AG04450 (cell line): ENCODE measurements around the gene PSENEN. TPM values are rescaled to one million over a fixed set of nuclear protein-coding genes. Genes with fewer than 3 reads are reported as not detected.

Source experiments
- CTCF ChIA-PET: fragments of 300-600, 350-600 bp; formaldehyde crosslinking; extraction: SDS; loops from one replicate; lab custom pipeline; 2022; ENCODE audit warnings: antibody characterized with exemption, inconsistent platforms; lab: Charles Lee
- POLR2A ChIA-PET: fragments of 350-600 bp; formaldehyde crosslinking; extraction: SDS; loops from one replicate; lab custom pipeline; 2021; ENCODE audit warnings: antibody characterized with exemption, inconsistent platforms; lab: Yijun Ruan, JAX
- DNase-seq: peaks from one replicate; pipeline ENCODE4 v3.0.0-alpha.2; 2011; ENCODE audit warnings: low read depth, low spot score
- H3K27ac ChIP-seq: one replicate; pipeline ENCODE4 v1.5.1; 2012; ENCODE audit warnings: low read depth, low read length, control low read depth
- H3K27me3 ChIP-seq: one replicate; pipeline ENCODE4 v1.6.0; 2012; ENCODE audit warnings: low read length; ENCODE audit not compliant: control insufficient read depth, insufficient read depth
- H3K4me3 ChIP-seq: 2 replicates; pipeline ENCODE4 v1.5.1; 2011; ENCODE audit warnings: mild to moderate bottlenecking, low read depth, low read length, control low read depth
- H3K9me3 ChIP-seq: 2 replicates; pipeline ENCODE4 v1.5.1; 2012; ENCODE audit warnings: low read length; ENCODE audit not compliant: control insufficient read depth, insufficient read depth
- CTCF ChIP-seq: IDR thresholded peaks from 2 replicates; pipeline ENCODE4 v1.5.1; 2011; ENCODE audit warnings: low read depth, low read length, control low read depth, inconsistent platforms
- polyA plus RNA-seq: library from polyadenylated mRNA; depleted of rRNA; stranded (reverse); fragments of >200 nt; gene quantifications from 2 replicates; pipeline ENCODE4 v1.2.3, GENCODE V29; 2011

The PSENEN gene
- polyA plus RNA-seq, 1 experiment = 41.0 TPM

- H3K27me3 ChIP-seq = no peaks in the 10 kb centered on the region
- TF ChIP-seq CTCF = no peak
- no peaks in the 10 kb centered on the region for H3K9me3 ChIP-seq
- H3K4me3 ChIP-seq = peak overlapping the region; percentile 66
- ChIA-PET CTCF (interaction anchor here (1.0 kb wide), 1 partner anchor 9 kb away, joined by 3 read pairs; the partner anchor contains the start of gene LIN37), POLR2A (interaction anchor here (0.6 to 2.4 kb wide), 5 partner anchors 8 to 17 kb away, joined by 3 to 20 read pairs (median 10); partner anchors contain the start of genes LIN37, PSENEN and U2AF1L4)
- peak; percentile 85 for DNase-seq
- peak overlapping the region; percentile 99 for H3K27ac ChIP-seq
Measured at GRCh38 chr19:35757231-35757748, 11.8 kb downstream of the PSENEN start.

- DNase-seq = peak; percentile 100
- Histone ChIP-seq H3K27me3 (no peaks in the 10 kb centered on the region), H3K27ac (peak within 1 kb of the TSS; percentile 99), H3K4me3 (peak within 1 kb of the TSS; percentile 100), H3K9me3 (no peaks in the 10 kb centered on the region)
- ChIA-PET CTCF (interaction anchor here (1.0 kb wide), 1 partner anchor 10 kb away, joined by 3 read pairs; the partner anchor contains the start of gene LIN37), POLR2A (interaction anchor here (0.7 to 2.4 kb wide), 4 partner anchors 8 to 18 kb away, joined by 3 to 20 read pairs (median 13); partner anchors contain the start of genes LIN37, PSENEN and U2AF1L4)
- no peak for TF ChIP-seq CTCF
Measured at GRCh38 chr19:35757749-35758608, 12.5 kb downstream of the PSENEN start, which contains the start of gene PROSER3. TSS of gene PROSER3 (plus strand) at chr19:35758176. CDS start at chr19:35758216, 40 bp downstream.

- DNase-seq = no peak
- ChIA-PET POLR2A (no interaction called here), CTCF (no interaction called here)
- Histone ChIP-seq H3K27ac (no peak overlapping the region), H3K27me3 (no peaks in the 10 kb centered on the region), H3K9me3 (no peaks in the 10 kb centered on the region), H3K4me3 (no peak overlapping the region)
- TF ChIP-seq CTCF = no peak
Measured at GRCh38 chr19:35759697-35760096, 14.2 kb downstream of the PSENEN start.

GRCh38 chr19:35760711-35761349, 15.4 kb downstream of the PSENEN start:
- ChIA-PET POLR2A (no interaction called here), CTCF (no interaction called here)
- H3K4me3 ChIP-seq = no peak overlapping the region
- H3K27ac ChIP-seq = no peak overlapping the region
- H3K9me3 ChIP-seq = no peaks in the 10 kb centered on the region
- no peak for DNase-seq
- no peaks in the 10 kb centered on the region for H3K27me3 ChIP-seq
- no peak for TF ChIP-seq CTCF
